Activated gamma-delta T cell (primary cell): ENCODE data around the gene DOHH.
"Not testable (repeated sequence)": the region's sequence is repeated elsewhere in the genome, so short reads cannot be mapped to it uniquely, and the experiment has no call there.

Experiments used
- DNase-seq: peaks from one replicate; lab custom pipeline; 2025; lab: John Stamatoyannopoulos, UW

Gene DOHH

DNA sequence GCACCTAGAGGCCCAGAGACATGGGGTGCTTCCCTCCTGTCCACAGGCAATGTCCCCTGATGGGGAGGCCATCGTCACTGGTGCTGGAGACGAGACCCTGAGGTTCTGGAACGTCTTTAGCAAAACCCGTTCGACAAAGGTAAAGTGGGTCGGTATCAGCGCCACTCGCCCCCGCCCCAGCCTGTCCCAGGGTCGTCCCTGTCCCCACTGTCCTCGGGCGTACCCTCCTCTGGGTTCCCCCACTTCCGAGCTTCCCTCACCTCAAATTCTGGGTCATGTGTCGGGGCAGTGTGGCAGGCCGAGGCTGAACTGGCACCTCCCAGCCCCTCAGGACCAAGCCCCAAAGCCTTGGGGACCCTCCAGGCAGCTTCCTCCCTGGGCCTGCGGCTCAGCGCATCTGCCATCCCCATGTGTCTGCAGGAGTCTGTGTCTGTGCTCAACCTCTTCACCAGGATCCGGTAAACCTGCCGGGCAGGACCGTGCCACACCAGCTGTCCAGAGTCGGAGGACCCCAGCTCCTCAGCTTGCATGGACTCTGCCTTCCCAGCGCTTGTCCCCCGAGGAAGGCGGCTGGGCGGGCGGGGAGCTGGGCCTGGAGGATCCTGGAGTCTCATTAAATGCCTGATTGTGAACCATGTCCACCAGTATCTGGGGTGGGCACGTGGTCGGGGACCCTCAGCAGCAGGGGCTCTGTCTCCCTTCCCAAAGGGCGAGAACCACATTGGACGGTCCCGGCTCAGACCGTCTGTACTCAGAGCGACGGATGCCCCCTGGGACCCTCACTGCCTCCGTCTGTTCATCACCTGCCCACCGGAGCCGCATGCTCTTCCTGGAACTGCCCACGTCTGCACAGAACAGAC lies 34.1 kb upstream of the DOHH start:
- no peak for DNase-seq

- DNase-seq: no peak
These were observed 33.2 kb upstream of the DOHH start for GRCh38 chr19:3533563-3534216.

DNA sequence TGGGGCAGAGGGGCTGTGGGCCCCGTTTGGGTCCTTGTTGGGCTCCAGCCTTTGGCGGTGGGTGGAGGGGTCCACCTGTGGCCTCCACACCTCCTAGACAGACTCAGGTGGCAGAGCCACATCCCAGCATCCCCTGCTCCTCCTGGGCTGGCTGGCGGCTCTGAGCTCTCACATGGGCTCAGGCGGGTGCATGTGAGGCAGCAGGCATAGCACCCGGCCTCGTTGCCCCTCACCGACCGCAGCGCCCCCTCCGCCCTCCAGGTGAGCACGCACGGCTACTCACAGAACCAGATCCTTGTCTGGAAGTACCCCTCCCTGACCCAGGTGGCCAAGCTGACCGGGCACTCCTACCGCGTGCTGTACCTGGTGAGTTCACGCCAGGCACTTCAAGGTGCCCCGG lies 32.6 kb upstream of the DOHH start:
- no peak for DNase-seq

DNA sequence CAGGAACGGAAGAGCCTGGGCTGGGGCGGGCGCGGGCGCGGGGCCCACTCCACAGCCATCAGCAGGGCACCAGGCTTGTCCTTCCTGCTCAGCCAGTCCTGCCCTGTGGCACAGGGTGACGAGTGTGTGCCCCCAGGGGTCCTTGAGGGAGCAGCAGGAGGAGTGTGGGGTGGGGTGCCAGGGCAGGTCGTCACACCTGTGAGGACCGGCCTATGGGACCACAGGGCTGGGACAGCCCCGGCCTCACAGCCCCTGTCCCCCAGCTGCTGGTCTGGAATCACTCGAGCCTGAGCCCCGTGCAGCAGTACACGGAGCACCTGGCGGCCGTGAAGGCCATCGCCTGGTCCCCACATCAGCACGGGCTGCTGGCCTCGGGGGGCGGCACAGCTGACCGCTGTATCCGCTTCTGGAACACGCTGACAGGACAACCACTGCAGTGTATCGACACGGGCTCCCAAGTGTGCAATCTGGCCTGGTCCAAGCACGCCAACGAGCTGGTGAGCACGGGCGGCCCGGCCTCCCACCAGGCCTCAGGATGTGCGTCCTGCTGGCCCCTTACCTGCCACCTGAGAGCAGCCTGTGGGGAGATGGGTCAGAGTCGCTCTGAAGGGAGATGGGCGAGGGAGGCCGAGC lies 31.8 kb upstream of the DOHH start:
- DNase-seq: no peak

GRCh38 chr19:3531716-3532115 lies 31.2 kb upstream of the DOHH start:
- no peak for DNase-seq

- no peak for DNase-seq
These were observed 29.9 kb upstream of the DOHH start for GRCh38 chr19:3530389-3530788.

GRCh38 chr19:3529299-3529698 lies 28.8 kb upstream of the DOHH start:
- DNase-seq: not testable (repeated sequence)

- no peak for DNase-seq
These were observed 28.2 kb upstream of the DOHH start for GRCh38 chr19:3528539-3529211.

DNA sequence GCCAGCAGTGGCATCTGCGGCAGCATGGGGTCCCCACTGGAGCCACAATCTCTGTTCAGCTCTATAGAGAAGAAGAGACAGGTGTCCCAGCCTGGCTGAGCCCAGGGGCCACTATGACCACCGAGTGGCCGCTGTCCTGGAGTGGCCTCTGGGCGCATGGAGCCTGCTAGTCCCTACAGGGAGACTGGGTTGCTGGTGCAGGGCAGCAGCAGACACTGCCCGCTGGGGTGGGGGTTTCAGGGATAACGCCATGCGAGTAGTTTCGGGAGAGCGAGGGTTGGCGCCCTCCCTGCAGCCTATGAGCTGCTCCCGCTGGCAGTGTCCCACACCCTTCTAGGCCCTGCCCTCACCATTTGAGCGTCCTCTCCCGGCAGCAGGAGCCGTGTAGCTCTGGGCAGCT lies 27.6 kb upstream of the DOHH start:
- no peak for DNase-seq

DNA sequence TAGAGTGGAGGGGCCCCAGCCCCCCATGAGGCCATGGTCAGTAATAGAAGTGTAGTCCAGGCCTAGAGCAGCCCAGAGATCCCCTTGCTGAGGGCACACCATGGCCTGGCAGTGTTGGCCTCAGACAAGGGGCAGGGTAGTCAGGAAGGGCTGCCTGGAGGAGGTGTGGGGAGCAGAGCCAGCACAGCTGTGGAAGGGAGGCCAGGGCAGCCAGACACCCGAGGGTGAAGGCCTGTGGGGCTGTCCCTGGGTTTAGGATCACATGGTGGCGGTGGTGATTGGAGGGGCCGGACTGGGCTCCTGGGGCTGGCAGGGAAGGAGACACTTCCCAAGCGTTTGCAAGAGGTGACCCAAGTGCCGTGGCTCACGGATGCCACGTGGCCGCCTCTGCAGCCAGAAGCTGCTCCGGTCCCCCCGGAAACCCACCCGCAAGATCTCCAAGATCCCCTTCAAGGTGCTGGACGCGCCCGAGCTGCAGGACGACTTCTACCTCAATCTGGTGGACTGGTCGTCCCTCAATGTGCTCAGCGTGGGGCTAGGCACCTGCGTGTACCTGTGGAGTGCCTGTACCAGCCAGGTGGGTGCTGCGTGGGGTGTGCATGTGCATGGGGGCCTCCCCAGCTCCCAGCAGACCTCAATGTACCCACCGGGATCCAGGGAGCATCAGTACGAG lies 26.9 kb upstream of the DOHH start:
- no peak for DNase-seq

- DNase-seq: no peak
These were observed 26.2 kb upstream of the DOHH start for GRCh38 chr19:3526507-3527237.

GRCh38 chr19:3524904-3525451 lies 24.5 kb upstream of the DOHH start:
- no peak for DNase-seq

DNA sequence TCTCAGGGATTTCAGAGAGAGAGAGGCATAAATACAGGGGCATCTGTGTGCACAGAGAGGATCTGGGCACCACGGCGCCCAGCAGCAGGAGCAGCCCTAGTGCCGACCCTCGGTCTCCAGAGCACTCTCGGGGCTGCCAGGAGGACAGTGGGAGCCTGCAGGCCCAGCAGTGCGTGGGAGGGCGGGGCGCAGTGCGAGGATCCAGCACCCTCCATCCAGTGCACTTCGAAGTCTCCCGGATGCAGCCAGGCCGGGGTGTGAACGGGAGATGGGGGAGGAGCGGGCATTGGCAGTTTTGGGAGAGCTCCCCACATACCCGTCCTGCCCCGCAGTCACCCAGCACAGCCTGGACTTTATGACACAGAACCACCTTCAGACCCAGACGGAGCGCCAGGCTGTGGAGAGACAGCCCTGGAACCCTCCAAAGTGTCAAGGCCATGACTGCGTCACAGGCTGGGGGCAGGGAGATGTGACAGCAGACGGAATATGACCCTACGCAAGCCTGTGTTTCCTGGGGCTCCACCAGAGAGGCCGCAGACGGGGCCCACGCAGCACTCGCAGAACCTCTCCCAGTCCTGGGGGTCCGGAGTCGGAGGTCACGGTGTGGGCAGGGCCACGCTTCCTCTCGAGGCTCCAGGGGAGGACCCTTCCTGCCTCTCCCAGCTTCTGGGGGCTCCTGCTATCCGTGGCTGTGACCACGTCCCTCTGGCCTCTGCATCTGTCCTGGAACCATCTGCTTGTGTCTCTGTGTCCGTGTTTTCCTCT lies 23.8 kb upstream of the DOHH start:
- no peak for DNase-seq

- DNase-seq: no peak
These were observed 23.0 kb upstream of the DOHH start for GRCh38 chr19:3523361-3524077.

DNA sequence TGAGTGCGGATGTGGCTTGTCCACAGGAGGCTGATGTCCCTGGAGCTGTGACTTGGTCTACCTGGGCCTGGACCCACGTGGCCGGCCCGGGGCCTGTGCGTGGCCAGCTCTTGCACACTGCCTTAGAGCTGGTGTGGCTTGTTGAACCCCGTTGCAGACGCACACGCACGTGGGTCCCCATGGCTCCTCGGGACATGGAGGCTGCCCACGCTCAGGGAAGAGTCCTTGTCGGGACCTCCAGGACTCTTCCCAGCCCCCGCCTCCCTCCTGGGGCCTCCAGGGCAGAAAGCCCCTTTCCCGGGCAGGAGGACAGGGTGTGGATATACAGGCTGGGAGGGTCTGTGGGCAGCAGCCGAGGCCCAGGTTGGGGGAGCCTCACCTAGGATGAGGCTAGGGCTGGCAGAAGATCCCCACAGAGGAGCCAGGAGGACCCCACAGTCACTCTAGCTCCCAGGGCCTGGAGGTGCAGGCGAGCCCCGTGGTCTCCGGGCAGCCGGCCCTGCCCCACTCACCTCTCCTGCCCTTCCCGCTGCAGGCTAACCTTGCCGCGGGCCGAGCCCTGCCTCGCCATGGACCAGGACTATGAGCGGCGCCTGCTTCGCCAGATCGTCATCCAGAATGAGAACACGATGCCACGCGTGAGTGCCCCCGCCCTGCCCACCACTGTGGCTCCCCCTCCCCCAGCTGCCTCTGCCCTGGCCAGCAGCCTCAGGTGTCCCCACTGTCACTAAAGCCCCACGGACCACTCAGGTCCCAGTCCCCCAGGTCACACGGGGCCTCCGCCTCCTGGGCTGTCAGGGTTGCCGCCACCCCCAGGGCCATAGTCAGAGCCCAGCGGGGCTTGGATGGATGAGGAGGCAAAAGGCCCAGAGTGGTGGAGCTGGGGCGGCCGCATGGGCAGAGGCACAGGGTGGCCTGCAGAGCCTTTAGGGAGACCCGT lies 22.2 kb upstream of the DOHH start:
- no peak for DNase-seq

GRCh38 chr19:3521104-3521445 lies 20.6 kb upstream of the DOHH start:
- DNase-seq: no peak

- DNase-seq: no peak
These were observed 20.0 kb upstream of the DOHH start for GRCh38 chr19:3520166-3521103.
